Keratinocyte (primary cell): ENCODE measurements around the gene TBCE.

Experiments
- EZH2 ChIP-seq: IDR thresholded peaks from one replicate; pipeline ENCODE4 v1.6.1; 2012; ENCODE audit warnings: inconsistent platforms, mild to moderate bottlenecking, low read length, moderate library complexity
- TF ChIP-seq, protein P1 (sequence below), 3 experiments: IDR thresholded peaks in 1 of 3; conservative IDR thresholded peaks in 1 of 3; optimal IDR thresholded peaks in 1 of 3; 2 replicates in 2 of 3; 3 replicates in 1 of 3; pipeline versions ENCODE3 to v1.5.1; 2011; ENCODE audit warnings: low read length in 3 of 3, mild to moderate bottlenecking in 3 of 3, moderate library complexity in 2 of 3, control low read depth in 1 of 3, inconsistent platforms in 1 of 3; ENCODE audit not compliant: insufficient read depth in 2 of 3; ENCODE audit errors: extremely low read depth in 1 of 3

DNA sequence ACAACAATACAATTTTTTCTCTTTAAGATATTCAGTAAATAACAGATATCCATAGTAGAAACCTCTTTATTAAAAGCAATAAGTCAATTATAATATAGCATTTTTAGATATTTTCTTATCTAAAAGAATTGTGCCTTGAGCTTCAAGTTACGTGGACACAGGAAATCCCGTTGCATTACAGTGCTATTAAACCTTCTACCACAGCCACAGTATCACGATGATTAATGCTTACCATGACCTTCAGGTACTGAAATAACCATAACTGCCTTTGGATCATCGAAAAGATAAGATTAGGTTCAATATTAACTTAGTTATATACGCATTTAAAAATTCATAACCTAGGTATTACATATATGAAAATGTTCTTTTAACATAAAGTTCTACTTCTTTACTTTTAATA lies 119.1 kb downstream of the TBCE start:
- TF ChIP-seq, protein P1, sequence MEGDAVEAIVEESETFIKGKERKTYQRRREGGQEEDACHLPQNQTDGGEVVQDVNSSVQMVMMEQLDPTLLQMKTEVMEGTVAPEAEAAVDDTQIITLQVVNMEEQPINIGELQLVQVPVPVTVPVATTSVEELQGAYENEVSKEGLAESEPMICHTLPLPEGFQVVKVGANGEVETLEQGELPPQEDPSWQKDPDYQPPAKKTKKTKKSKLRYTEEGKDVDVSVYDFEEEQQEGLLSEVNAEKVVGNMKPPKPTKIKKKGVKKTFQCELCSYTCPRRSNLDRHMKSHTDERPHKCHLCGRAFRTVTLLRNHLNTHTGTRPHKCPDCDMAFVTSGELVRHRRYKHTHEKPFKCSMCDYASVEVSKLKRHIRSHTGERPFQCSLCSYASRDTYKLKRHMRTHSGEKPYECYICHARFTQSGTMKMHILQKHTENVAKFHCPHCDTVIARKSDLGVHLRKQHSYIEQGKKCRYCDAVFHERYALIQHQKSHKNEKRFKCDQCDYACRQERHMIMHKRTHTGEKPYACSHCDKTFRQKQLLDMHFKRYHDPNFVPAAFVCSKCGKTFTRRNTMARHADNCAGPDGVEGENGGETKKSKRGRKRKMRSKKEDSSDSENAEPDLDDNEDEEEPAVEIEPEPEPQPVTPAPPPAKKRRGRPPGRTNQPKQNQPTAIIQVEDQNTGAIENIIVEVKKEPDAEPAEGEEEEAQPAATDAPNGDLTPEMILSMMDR (optimal IDR thresholded peaks at IDR 0.05 in 1 of 3, IDR thresholded peaks at IDR 0.05 in 1 of 3, conservative IDR thresholded peaks at IDR 0.05 in 1 of 3; ENCODE audit: extremely low read depth in 1 of 3, insufficient read depth in 2 of 3, low read length in 3 of 3), result no peak
- no peak for TF ChIP-seq EZH2
